Keratinocyte (primary cell): ENCODE results near the gene ANO2. TPM values are rescaled to one million over a fixed set of nuclear protein-coding genes. Genes with fewer than 3 reads are reported as not detected.

Source experiments
- DNase-seq: peaks from one replicate; pipeline ENCODE4 v3.0.0-alpha.2; 2011; ENCODE audit warnings: low read depth, missing footprints, low spot score
- FAIRE-seq: peaks from 2 replicates; lab custom pipeline; 2011; peaks lifted over from hg19 to GRCh38; lab: Jason Lieb, UNC
- H2AFZ ChIP-seq: 2 replicates; pipeline ENCODE4 v1.6.0; 2012; ENCODE audit warnings: low read length, control low read depth, inconsistent platforms; ENCODE audit not compliant: control insufficient read depth
- H3K27ac ChIP-seq: 2 replicates; pipeline ENCODE4 v1.5.1; 2011; ENCODE audit warnings: low read length; ENCODE audit not compliant: control insufficient read depth, insufficient read depth
- H3K27me3 ChIP-seq: 3 replicates; pipeline ENCODE4 v1.6.0; 2011; ENCODE audit warnings: low read length; ENCODE audit not compliant: control insufficient read depth, insufficient read depth; ENCODE audit errors: extremely low read depth
- H3K36me3 ChIP-seq, 2 experiments: 2 replicates in 1 of 2; 3 replicates in 1 of 2; pipeline ENCODE4 v1.5.1; 2011; ENCODE audit warnings: low read length in 2 of 2, mild to moderate bottlenecking in 1 of 2; ENCODE audit not compliant: control insufficient read depth in 2 of 2, insufficient read depth in 2 of 2; ENCODE audit errors: extremely low read depth in 1 of 2
- H3K4me1 ChIP-seq: 3 replicates; pipeline ENCODE4 v1.5.1; 2011; ENCODE audit warnings: low read length; ENCODE audit not compliant: control insufficient read depth, insufficient read depth; ENCODE audit errors: extremely low read depth
- H3K4me2 ChIP-seq: 3 replicates; pipeline ENCODE4 v1.6.0; 2011; ENCODE audit warnings: low read depth, low read length; ENCODE audit not compliant: control insufficient read depth, insufficient read depth; ENCODE audit errors: extremely low read depth
- H3K4me3 ChIP-seq, 3 experiments: fragments of 200-600 bp in 1 of 3; sonication (generic) in 1 of 3; 2 replicates in 2 of 3; 3 replicates in 1 of 3; pipeline ENCODE4 v1.5.1; 2011 to 2016; ENCODE audit warnings: low read length in 3 of 3, mild to moderate bottlenecking in 3 of 3, control low read depth in 2 of 3, inconsistent platforms in 1 of 3, low read depth in 1 of 3, mixed read lengths in 1 of 3, mixed run types in 1 of 3, moderate library complexity in 1 of 3; ENCODE audit not compliant: control insufficient read depth in 2 of 3, insufficient read depth in 2 of 3; ENCODE audit errors: extremely low read depth in 1 of 3
- H3K79me2 ChIP-seq: 2 replicates; pipeline ENCODE4 v1.6.0; 2012; ENCODE audit warnings: low read length; ENCODE audit not compliant: control insufficient read depth, insufficient read depth
- H3K9ac ChIP-seq: 3 replicates; pipeline ENCODE4 v1.6.0; 2011; ENCODE audit warnings: low read length; ENCODE audit not compliant: control insufficient read depth, insufficient read depth; ENCODE audit errors: extremely low read depth
- H3K9me1 ChIP-seq: 3 replicates; pipeline ENCODE4 v1.6.0; 2011; ENCODE audit warnings: low read length; ENCODE audit not compliant: control insufficient read depth, insufficient read depth; ENCODE audit errors: extremely low read depth
- H3K9me3 ChIP-seq: 2 replicates; pipeline ENCODE4 v1.5.1; 2012; ENCODE audit warnings: low read depth, low read length; ENCODE audit not compliant: control insufficient read depth
- H4K20me1 ChIP-seq: 3 replicates; pipeline ENCODE4 v1.6.0; 2011; ENCODE audit warnings: low read length; ENCODE audit not compliant: control insufficient read depth, insufficient read depth; ENCODE audit errors: extremely low read depth
- CTCF ChIP-seq, 3 experiments: IDR thresholded peaks in 1 of 3; conservative IDR thresholded peaks in 1 of 3; optimal IDR thresholded peaks in 1 of 3; 2 replicates in 2 of 3; 3 replicates in 1 of 3; pipeline versions ENCODE3 to v1.5.1; 2011; ENCODE audit warnings: low read length in 3 of 3, mild to moderate bottlenecking in 3 of 3, moderate library complexity in 2 of 3, control low read depth in 1 of 3, inconsistent platforms in 1 of 3; ENCODE audit not compliant: insufficient read depth in 2 of 3; ENCODE audit errors: extremely low read depth in 1 of 3
- EZH2 ChIP-seq: IDR thresholded peaks from one replicate; pipeline ENCODE4 v1.6.1; 2012; ENCODE audit warnings: inconsistent platforms, mild to moderate bottlenecking, low read length, moderate library complexity
- dilution Hi-C: fragments of 300-500 bp; cut with MboI; formaldehyde crosslinking; loops from one replicate; pipeline ENCODE4 v1.7.0; 2020; ENCODE audit warnings: low sequenced_read_pairs; ENCODE audit not compliant: extremely low pct_ligation_motif_present
- polyA plus RNA-seq, 5 experiments: library from polyadenylated mRNA; depleted of rRNA in 3 of 5; stranded (reverse) in 3 of 5; stranded (forward) in 1 of 5; unstranded in 1 of 5; fragments of >200 nt; gene quantifications; 1 replicate in 1 of 5; 2 replicates in 3 of 5; 3 replicates in 1 of 5; pipeline versions ENCODE4 v1.2.1 to v1.2.3, GENCODE V29; 2011 to 2012; ENCODE audit warnings: missing spikeins in 2 of 5, low read depth in 1 of 5, low replicate concordance in 1 of 5

Gene ANO2
- polyA plus RNA-seq, 1 donor (not counting 4 experiments of a cell fraction or from before 2014, with no cell fraction given): 0.14 TPM

- Histone ChIP-seq H3K4me2 (no peak overlapping the region), H3K9me3 (no peaks in the 10 kb centered on the region), H3K4me1 (peaks cover 4% of the 10 kb centered on the region), H3K36me3 (no peaks in the 10 kb centered on the region), H3K9me1 (no peaks in the 10 kb centered on the region), H3K79me2 (no peaks in the 10 kb centered on the region), H3K4me3 (no peak overlapping the region), H3K27ac (no peak overlapping the region), H3K9ac (no peak overlapping the region), H2AFZ (no peak overlapping the region), H3K27me3 (peaks cover 8% of the 10 kb centered on the region), H4K20me1 (no peaks in the 10 kb centered on the region)
- TF ChIP-seq CTCF (optimal IDR thresholded peaks at IDR 0.05 in 1 of 3, IDR thresholded peaks at IDR 0.05 in 1 of 3, conservative IDR thresholded peaks at IDR 0.05 in 1 of 3; ENCODE audit: extremely low read depth in 1 of 3, insufficient read depth in 2 of 3, low read length in 3 of 3): no peak
- TF ChIP-seq EZH2: no peak
- no peak for DNase-seq
- dilution Hi-C loops: no loop called here
- no peak for FAIRE-seq
Observed at GRCh38 chr12:5792343-5792742, 152.7 kb downstream of the ANO2 start.

GRCh38 chr12:5789469-5789968, 155.5 kb downstream of the ANO2 start:
- Histone ChIP-seq H4K20me1 (no peaks in the 10 kb centered on the region), H3K4me1 (peaks cover 4% of the 10 kb centered on the region), H3K9ac (no peak overlapping the region), H2AFZ (no peak overlapping the region), H3K79me2 (no peaks in the 10 kb centered on the region), H3K9me1 (no peaks in the 10 kb centered on the region), H3K9me3 (no peaks in the 10 kb centered on the region), H3K4me2 (no peak overlapping the region), H3K4me3 (no peak overlapping the region), H3K27me3 (peaks cover 8% of the 10 kb centered on the region), H3K27ac (no peak overlapping the region), H3K36me3 (no peaks in the 10 kb centered on the region)
- FAIRE-seq (no peak), DNase-seq (peak; percentile 28)
- TF ChIP-seq CTCF (optimal IDR thresholded peaks at IDR 0.05 in 1 of 3, IDR thresholded peaks at IDR 0.05 in 1 of 3, conservative IDR thresholded peaks at IDR 0.05 in 1 of 3; ENCODE audit: extremely low read depth in 1 of 3, insufficient read depth in 2 of 3, low read length in 3 of 3) (no peak), EZH2 (no peak)
- dilution Hi-C loops: no loop called here
